Measurements from ENCODE around the gene CDC42BPB.

GRCh38 chr14:103094406-103095209, 37.3 kb upstream of the CDC42BPB start, which contains the start of gene EXOC3L4:
- TF ChIP-seq POLR2A (IDR thresholded peaks at IDR 0.05), result no peak
- TF ChIP-seq CTCF (IDR thresholded peaks at IDR 0.05), result no peak
